Epithelial cell of proximal tubule (primary cell): ENCODE data around the gene JAKMIP3. TPM values are rescaled to one million over a fixed set of nuclear protein-coding genes. Genes with fewer than 3 reads are reported as not detected.

Experiments used
- DNase-seq: peaks from one replicate; pipeline ENCODE4 v3.0.0-alpha.2; 2011; ENCODE audit warnings: low read depth
- H3K4me3 ChIP-seq: 2 replicates; pipeline ENCODE4 v1.5.1; 2011; ENCODE audit warnings: low read depth, mild to moderate bottlenecking, low read length
- CTCF ChIP-seq: conservative IDR thresholded peaks from 2 replicates; pipeline ENCODE4 v1.5.1; 2012; ENCODE audit warnings: low read depth, mild to moderate bottlenecking, low read length
- total RNA-seq: library from RNA; depleted of rRNA; stranded (reverse); fragments of >200 nt; gene quantifications from 2 replicates; pipeline ENCODE4 v1.2.3, GENCODE V29; 2015

Gene JAKMIP3
- total RNA-seq, 1 donor from 2014 or later: under 0.01 TPM

- TF ChIP-seq CTCF: no peak
- DNase-seq: no peak
- no peak overlapping the region for H3K4me3 ChIP-seq
These were observed 31.2 kb downstream of the JAKMIP3 start for GRCh38 chr10:132096863-132097478.

- no peak for TF ChIP-seq CTCF
- H3K4me3 ChIP-seq: no peak overlapping the region
- DNase-seq: no peak
These were observed 32.0 kb downstream of the JAKMIP3 start for GRCh38 chr10:132097609-132098377.

GRCh38 chr10:132098539-132099388 lies 33.0 kb downstream of the JAKMIP3 start:
- H3K4me3 ChIP-seq: no peak overlapping the region
- no peak for DNase-seq
- TF ChIP-seq CTCF: no peak

- no peak for DNase-seq
- no peak overlapping the region for H3K4me3 ChIP-seq
- no peak for TF ChIP-seq CTCF
These were observed 33.8 kb downstream of the JAKMIP3 start for GRCh38 chr10:132099389-132100090.

- H3K4me3 ChIP-seq: no peak overlapping the region
- DNase-seq: no peak
- TF ChIP-seq CTCF: no peak
These were observed 34.3 kb downstream of the JAKMIP3 start for GRCh38 chr10:132100091-132100481.

- no peak for TF ChIP-seq CTCF
- DNase-seq: no peak
- no peak overlapping the region for H3K4me3 ChIP-seq
These were observed 35.0 kb downstream of the JAKMIP3 start for GRCh38 chr10:132100556-132101349.
